ENCODE measurements around the gene PEX5L.

The PEX5L gene

DNA sequence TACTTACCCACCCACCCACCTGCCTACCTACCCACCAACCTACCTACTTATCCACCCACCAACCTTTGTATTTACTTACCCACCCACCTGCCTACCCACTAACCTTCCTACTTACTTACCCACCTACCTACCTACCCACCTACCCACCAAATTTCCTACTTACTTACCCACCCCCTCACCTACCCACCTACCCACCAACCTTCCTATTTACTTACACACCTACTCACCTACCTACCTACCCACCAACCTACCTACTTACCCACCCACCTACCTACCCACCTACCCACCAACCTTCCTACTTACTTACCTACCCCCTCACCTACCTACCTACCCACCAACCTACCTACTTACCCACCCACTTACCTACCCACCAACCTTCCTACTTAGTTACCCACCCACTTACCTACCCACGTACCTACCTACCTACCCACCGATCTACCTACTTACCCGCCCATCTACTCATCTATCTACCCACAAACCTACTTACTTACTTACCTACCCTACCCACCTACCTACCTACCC is 204.3 kb downstream of the PEX5L start:
- Histone ChIP-seq H3K9ac (no peak overlapping the region), H3K27me3 (no peaks in the 10 kb centered on the region), H3K27ac (no peak overlapping the region), H3K4me2 (no peak overlapping the region), H3K9me3 (replicated peaks in 1 of 11) (no peaks in the 10 kb centered on the region), H3K4me3 (no peak overlapping the region), H4K20me1 (no peaks in the 10 kb centered on the region), H3K4me1 (no peaks in the 10 kb centered on the region), H3K36me3 (no peaks in the 10 kb centered on the region)
- no peak for TF ChIP-seq Cebpa-rat (IDR thresholded peaks at IDR 0.05)

DNA sequence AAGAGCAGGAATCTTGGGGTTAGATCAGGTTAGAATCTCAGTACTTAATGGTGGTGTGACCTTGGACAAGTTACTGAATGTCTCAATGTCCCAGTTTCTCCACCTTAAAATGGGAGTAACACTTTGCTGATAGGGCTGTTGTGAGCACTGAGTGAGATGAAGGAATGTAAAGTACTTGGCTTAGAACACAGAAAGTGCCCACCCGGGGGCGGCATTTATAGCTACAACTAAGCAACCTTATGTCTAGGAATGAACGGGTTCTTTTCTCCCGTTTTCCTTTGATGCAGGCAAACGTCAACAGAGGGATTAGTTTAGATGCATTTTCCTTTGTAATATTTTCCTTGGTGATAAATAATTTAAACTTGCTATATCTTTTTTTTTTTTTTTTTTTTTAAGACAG is 207.3 kb downstream of the PEX5L start:
- no peak overlapping the region for H3K9ac ChIP-seq
- H3K27me3 ChIP-seq, result no peaks in the 10 kb centered on the region
- no peak overlapping the region for H3K4me3 ChIP-seq
- no peaks in the 10 kb centered on the region for H3K36me3 ChIP-seq
- TF ChIP-seq Cebpa-rat (IDR thresholded peaks at IDR 0.05), result no peak
- no peaks in the 10 kb centered on the region for H4K20me1 ChIP-seq
- no peaks in the 10 kb centered on the region for H3K4me1 ChIP-seq
- no peak overlapping the region for H3K27ac ChIP-seq
- H3K9me3 ChIP-seq (replicated peaks in 1 of 11), result no peaks in the 10 kb centered on the region
- H3K4me2 ChIP-seq, result no peak overlapping the region

GRCh38 chr3:179828738-179829137 is 208.0 kb downstream of the PEX5L start:
- no peak overlapping the region for H3K4me2 ChIP-seq
- TF ChIP-seq Cebpa-rat (IDR thresholded peaks at IDR 0.05), result no peak
- H4K20me1 ChIP-seq, result no peaks in the 10 kb centered on the region
- H3K27me3 ChIP-seq, result no peaks in the 10 kb centered on the region
- H3K27ac ChIP-seq, result no peak overlapping the region
- H3K36me3 ChIP-seq, result no peaks in the 10 kb centered on the region
- no peaks in the 10 kb centered on the region for H3K4me1 ChIP-seq
- H3K4me3 ChIP-seq, result no peak overlapping the region
- no peaks in the 10 kb centered on the region for H3K9me3 ChIP-seq (replicated peaks in 1 of 11)
- H3K9ac ChIP-seq, result no peak overlapping the region

DNA sequence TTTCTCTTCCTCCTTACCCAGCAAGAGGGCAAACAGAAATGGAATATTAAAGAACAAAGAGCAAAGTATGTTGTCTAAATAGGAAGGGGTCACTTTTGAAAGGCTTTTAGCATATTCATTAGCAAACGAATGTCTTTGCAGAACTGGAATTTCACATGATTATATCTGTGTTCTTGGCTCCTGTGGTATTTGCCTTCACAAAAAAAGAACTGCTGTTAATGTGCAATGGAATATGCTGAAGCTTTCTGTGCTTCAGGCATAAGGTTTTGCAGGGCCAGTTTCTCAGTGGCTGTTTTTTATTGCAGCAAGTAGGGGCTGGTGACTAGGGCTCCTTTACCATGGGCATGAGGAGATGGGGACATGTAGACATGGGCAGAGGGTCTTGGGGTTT is 210.5 kb downstream of the PEX5L start:
- H3K4me3 ChIP-seq, result no peak overlapping the region
- H3K36me3 ChIP-seq, result no peaks in the 10 kb centered on the region
- TF ChIP-seq Cebpa-rat (IDR thresholded peaks at IDR 0.05), result no peak
- H3K9me3 ChIP-seq (replicated peaks in 1 of 11), result no peaks in the 10 kb centered on the region
- H3K27ac ChIP-seq, result no peak overlapping the region
- no peaks in the 10 kb centered on the region for H4K20me1 ChIP-seq
- no peak overlapping the region for H3K4me2 ChIP-seq
- H3K9ac ChIP-seq, result no peak overlapping the region
- no peaks in the 10 kb centered on the region for H3K4me1 ChIP-seq
- no peaks in the 10 kb centered on the region for H3K27me3 ChIP-seq

GRCh38 chr3:179825527-179826246 is 211.1 kb downstream of the PEX5L start:
- Histone ChIP-seq H3K27me3 (no peaks in the 10 kb centered on the region), H3K4me3 (no peak overlapping the region), H3K4me2 (no peak overlapping the region), H4K20me1 (no peaks in the 10 kb centered on the region), H3K9ac (no peak overlapping the region), H3K4me1 (no peaks in the 10 kb centered on the region), H3K9me3 (replicated peaks in 1 of 11) (0 out of 22 replicates have a peak, but pooled peaks cover 0 to 2% (median 0%) of the 10 kb centered on the region in 11 experiments), H3K36me3 (no peaks in the 10 kb centered on the region), H3K27ac (no peak overlapping the region)
- no peak for TF ChIP-seq Cebpa-rat (IDR thresholded peaks at IDR 0.05)

- Histone ChIP-seq H3K4me3 (no peak overlapping the region), H3K9ac (no peak overlapping the region), H4K20me1 (no peaks in the 10 kb centered on the region), H3K4me2 (no peak overlapping the region), H3K27ac (no peak overlapping the region), H3K4me1 (no peaks in the 10 kb centered on the region), H3K36me3 (no peaks in the 10 kb centered on the region), H3K27me3 (no peaks in the 10 kb centered on the region), H3K9me3 (replicated peaks in 1 of 11) (0 out of 22 replicates have a peak, but pooled peaks cover 0 to 3% (median 0%) of the 10 kb centered on the region in 11 experiments)
- TF ChIP-seq Cebpa-rat (IDR thresholded peaks at IDR 0.05), result no peak
These were observed 214.4 kb downstream of the PEX5L start for GRCh38 chr3:179822296-179822695.

GRCh38 chr3:179819379-179819778 is 217.4 kb downstream of the PEX5L start:
- Histone ChIP-seq H3K9ac (no peak overlapping the region), H3K4me2 (no peak overlapping the region), H3K27ac (no peak overlapping the region), H3K4me1 (no peaks in the 10 kb centered on the region), H3K4me3 (no peak overlapping the region), H4K20me1 (no peaks in the 10 kb centered on the region), H3K36me3 (no peaks in the 10 kb centered on the region), H3K27me3 (no peaks in the 10 kb centered on the region), H3K9me3 (replicated peaks in 1 of 11) (0 out of 22 replicates have a peak, but pooled peaks cover 0 to 3% (median 0%) of the 10 kb centered on the region in 11 experiments)
- no peak for TF ChIP-seq Cebpa-rat (IDR thresholded peaks at IDR 0.05)

GRCh38 chr3:179812096-179812382 is 224.7 kb downstream of the PEX5L start:
- peaks cover 0 to 8% (median 5%) of the 10 kb centered on the region in 11 experiments; a peak in 6 of 22 replicates for H3K9me3 ChIP-seq (replicated peaks in 1 of 11)
- no peaks in the 10 kb centered on the region for H3K36me3 ChIP-seq
- no peak overlapping the region for H3K4me3 ChIP-seq
- no peak overlapping the region for H3K27ac ChIP-seq
- H4K20me1 ChIP-seq, result no peaks in the 10 kb centered on the region
- no peak overlapping the region for H3K9ac ChIP-seq
- no peak overlapping the region for H3K4me2 ChIP-seq
- H3K27me3 ChIP-seq, result no peaks in the 10 kb centered on the region
- no peak for TF ChIP-seq Cebpa-rat (IDR thresholded peaks at IDR 0.05)
- peaks cover 0 to 7% (median 0%) of the 10 kb centered on the region in 10 experiments; a peak in 3 of 20 replicates for H3K4me1 ChIP-seq

GRCh38 chr3:179811321-179812095 is 225.2 kb downstream of the PEX5L start:
- TF ChIP-seq Cebpa-rat (IDR thresholded peaks at IDR 0.05), result no peak
- Histone ChIP-seq H3K9me3 (replicated peaks in 1 of 11) (peaks cover 0 to 8% (median 5%) of the 10 kb centered on the region in 11 experiments; a peak in 6 of 22 replicates), H3K4me3 (no peak overlapping the region), H3K9ac (no peak overlapping the region; a peak in 1 of 22 replicates), H3K36me3 (no peaks in the 10 kb centered on the region), H3K27ac (peak overlapping the region in 2 of 11 experiments; percentile 14 to 38; a peak in 1 of 22 replicates), H3K4me1 (peaks cover 0 to 7% (median 0%) of the 10 kb centered on the region in 10 experiments; a peak in 3 of 20 replicates), H3K27me3 (no peaks in the 10 kb centered on the region), H4K20me1 (no peaks in the 10 kb centered on the region), H3K4me2 (peak overlapping the region in 2 of 11 experiments; percentile 32 to 41; a peak in 3 of 22 replicates)
